HuH-7 (cell line): Measurements from ENCODE around the gene IL4I1.

Source experiments
- DNase-seq: peaks from one replicate; pipeline ENCODE4 v3.0.0; 2011; ENCODE audit warnings: low spot score

Gene IL4I1

GRCh38 chr19:49895566-49896297, 955 bp downstream of the IL4I1 start:
- no peak for DNase-seq

DNA sequence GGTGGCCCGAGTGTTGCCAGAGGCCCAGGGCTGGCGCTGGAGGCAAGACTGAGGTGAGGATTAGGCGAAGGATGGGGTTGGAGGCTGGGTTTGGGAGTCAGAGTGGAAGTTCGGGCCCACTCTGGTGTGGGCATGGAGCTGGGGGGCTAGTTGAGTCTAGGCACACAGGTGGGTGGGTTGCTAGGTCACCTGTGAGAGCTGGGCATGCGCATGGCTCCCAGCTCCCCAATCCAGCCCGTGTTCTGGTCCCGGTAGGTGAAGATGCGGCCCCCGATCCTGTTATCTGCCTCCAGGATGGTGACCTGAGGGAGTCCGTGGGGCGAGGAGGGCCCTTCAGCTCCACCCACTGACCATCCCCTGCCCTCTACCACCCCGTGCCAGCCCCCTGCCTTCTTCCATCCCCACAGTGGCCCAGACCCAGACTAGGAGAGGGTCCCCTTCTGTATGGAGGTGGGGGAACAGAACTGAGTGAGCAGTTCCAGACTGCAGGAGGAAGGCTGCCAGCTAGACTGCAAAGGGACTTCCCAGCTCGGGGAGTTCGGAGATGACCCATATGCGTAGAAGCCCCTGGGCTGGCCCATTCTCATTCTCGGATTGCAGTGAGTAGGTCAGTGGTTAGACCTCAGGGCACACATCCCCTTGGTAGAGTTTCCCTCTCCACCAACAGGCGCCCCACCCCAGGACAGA, 1.7 kb downstream of the IL4I1 start:
- no peak for DNase-seq

- no peak for DNase-seq
Measured at GRCh38 chr19:49894011-49894664, 2.5 kb downstream of the IL4I1 start.

DNA sequence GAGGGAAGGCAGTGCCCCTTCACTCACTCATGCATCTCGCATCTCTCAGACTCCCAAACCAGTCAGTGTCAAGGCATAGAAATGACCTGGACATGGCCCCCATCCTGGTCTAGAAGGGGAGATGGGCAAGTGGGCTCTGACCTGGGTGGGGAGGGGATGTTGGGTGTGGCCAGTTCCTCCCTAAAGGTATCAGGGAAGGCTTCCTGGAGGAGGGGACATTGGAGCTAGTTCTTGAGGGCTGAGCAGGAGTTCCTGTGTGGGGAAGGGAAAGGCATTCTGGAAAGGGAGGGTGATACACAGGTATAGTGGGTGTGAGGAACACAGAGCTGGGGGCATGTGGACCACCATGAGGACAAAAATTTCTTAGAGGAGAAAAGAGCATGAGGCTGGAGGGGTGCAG, 4.0 kb downstream of the IL4I1 start:
- DNase-seq: no peak

- no peak for DNase-seq
Measured at GRCh38 chr19:49891393-49891792, 5.3 kb downstream of the IL4I1 start.

DNA sequence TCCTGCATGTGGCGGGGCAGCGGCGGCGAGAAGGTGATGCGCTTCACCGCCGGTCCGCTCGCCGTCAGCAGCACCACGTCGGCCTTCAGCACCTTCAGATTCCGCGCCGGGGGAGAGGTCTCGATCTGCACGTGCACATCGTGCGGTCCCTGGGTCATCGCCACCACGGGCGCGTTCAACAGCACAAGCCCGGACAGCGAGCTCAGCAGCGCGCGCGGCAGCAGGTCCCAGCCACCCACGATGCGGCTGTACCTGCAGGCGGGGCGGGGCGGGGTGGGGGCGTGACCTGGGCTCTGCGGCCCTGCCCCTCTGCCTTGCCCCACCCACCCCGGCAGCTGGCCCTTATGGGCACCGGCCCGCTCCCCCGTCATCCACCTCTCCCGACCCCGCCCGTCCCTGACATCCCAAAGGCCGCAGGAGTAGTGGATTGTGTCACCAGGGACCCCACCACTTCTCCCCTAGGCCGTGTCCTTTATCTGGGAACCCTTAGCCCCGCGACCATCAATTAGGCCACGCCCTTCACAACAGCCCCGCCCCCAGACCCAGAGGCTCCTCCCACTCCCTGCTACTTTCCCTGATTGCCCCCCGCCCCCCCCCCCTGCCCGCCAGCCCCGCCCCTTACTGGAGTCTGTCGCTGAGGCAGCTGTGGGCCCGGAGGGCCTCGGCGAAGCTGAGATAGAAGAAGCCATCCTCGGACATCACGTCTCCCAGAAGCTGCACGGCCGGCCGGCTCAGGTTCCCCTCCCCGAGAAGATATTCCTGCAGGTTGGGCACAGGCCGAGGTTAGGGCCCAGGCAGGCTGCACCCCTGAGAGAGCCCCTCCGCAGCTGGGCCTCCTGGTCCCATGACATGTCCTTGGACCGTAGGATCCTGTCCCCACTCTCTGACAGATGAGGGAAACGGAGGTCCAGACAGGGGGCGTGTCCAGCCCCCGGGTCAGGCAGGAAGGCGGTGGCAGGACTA, 6.1 kb downstream of the IL4I1 start:
- no peak for DNase-seq

DNA sequence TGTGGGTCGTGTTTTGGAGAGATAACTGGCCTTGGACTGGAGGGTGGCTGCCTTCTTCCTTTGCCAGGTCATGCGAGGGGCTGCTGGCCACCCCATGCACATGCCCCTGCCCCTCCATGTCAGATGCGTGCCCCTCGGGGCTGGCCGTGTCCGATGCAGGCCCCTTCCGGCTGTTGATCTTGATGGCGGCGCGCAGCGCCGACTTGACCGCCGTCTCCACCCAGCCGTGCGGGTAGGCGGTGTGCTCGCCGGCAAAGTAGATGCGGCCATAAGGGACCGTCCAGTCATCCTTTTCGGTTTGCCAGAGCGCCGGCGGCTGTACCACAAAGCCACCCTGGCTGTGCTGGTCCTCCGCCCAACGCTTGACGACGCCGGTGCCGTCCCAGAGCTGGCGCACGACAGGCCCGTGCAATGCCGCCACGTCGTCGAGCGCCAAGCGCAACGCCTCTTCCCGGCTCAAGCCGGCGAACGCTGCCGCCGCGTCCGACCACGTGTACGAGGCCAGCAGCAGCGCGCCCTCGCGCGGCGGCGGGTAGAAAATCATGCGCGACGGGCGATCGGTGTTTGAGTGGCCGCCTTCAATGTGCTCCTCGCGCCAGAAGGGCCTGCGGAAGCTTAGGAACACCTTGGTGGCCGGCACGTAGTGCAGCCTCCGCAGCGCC, 6.9 kb downstream of the IL4I1 start:
- no peak for DNase-seq

- no peak for DNase-seq
Measured at GRCh38 chr19:49889038-49889686, 7.5 kb downstream of the IL4I1 start.

GRCh38 chr19:49888510-49888824, 8.2 kb downstream of the IL4I1 start:
- no peak for DNase-seq

GRCh38 chr19:49887665-49888509, 8.8 kb downstream of the IL4I1 start:
- no peak for DNase-seq

DNA sequence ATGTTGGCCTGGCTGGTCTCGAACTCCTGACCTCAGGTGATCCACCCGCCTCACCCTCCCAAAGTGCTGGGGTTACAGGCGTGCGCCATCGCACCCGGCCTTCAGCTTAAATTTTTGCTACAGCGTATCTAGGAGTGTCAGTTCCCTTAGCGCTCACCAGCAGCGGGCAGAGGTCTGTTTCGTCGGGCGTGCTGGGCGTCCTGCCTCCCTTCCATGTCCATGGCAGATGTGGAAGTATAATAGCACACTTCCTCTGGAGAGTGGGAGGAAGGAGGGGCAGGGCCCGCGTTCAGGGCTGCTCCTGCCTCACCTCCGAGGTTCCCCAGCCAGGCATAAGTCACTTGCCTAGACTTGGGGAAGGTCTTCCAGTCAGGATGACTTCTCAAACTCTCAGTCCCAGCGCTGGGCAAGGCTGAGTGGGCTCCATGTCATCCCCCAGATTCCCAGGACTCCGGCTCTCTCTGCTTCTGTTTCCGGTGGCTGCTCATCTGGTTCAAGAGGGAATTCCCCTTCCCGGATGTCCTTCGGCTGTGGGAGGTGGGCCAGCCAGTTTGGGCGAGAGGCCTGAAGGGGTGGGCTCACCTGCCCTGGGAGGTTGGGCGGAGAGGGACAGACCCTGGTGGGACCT, 9.5 kb downstream of the IL4I1 start:
- no peak for DNase-seq

DNA sequence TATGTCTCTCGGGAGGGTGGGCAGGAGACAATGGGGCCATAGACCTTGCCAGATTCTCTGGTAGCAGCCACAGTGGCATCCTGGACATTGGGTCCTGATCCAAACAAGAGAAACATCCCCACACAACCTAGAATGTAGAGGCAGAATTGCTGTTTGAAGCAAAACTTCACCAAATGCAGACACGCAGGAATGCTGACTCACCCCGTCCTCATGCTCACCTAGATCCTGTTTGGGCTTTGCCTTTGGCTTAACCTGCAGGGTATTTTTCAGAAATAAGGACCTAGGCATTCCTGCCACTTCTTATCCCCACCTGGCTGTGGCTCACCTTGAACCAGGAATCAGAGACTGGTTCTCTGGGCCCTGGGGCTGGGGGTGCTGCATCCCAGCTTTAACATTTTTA, 11.9 kb downstream of the IL4I1 start:
- no peak for DNase-seq

DNA sequence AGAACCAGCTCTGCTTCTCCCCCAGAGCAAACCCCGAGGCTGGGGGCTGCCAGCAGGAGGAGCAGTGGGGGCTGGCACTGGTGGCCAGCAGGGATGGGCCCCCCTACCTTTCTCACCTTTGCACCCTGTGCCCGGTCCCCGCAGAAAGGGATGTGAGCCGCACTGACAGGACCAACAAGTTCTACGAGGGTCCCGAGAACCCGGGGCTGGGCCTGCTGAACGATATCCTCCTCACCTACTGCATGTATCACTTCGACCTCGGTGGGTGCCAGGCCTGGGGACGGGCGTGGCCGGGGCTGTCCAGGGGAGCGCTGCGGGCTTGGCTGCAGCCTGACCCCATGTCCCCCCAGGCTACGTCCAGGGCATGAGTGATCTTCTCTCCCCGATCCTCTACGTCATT, 12.6 kb downstream of the IL4I1 start:
- DNase-seq: no peak

DNA sequence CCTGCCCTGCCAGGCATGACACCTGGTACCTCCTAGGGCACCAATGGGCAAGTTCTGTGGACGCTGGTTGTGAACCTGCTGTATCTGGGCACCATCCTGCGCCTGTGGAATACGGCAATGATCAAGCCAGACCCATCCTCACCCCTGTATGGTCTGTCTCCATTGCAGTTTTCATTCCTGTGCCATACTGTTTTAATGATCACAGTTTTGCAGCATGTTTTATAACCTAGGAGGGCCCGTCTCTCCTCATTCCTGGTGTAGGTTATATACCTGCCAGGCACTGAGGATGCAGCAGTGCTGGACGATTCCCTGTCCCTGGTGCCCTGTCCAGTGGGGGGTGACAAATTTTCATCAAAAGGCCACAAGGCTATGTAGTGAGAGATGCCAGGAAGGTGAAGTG, 13.6 kb downstream of the IL4I1 start:
- DNase-seq: no peak

- no peak for DNase-seq
Measured at GRCh38 chr19:49882643-49883042, 14.0 kb downstream of the IL4I1 start.

- DNase-seq: no peak
Measured at GRCh38 chr19:49881672-49882394, 14.9 kb downstream of the IL4I1 start.

DNA sequence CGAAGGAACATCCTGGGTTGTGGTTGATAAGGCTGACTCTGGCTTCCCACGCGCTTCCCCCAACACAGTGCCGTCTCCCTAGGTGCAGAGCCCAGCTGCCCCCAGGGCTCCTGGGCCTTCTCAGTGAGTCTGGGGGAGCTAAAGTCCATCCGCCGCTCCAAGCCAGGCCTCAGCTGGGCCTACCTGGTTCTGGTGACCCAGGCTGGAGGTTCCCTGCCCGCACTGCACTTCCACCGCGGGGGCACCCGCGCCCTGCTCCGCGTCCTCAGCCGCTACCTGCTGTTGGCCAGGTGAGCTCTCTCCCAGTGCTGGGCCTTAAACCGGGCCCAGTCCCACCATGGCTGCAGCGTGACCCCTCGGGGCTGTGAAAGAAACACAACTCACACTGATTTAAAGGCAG, 15.5 kb downstream of the IL4I1 start:
- no peak for DNase-seq

DNA sequence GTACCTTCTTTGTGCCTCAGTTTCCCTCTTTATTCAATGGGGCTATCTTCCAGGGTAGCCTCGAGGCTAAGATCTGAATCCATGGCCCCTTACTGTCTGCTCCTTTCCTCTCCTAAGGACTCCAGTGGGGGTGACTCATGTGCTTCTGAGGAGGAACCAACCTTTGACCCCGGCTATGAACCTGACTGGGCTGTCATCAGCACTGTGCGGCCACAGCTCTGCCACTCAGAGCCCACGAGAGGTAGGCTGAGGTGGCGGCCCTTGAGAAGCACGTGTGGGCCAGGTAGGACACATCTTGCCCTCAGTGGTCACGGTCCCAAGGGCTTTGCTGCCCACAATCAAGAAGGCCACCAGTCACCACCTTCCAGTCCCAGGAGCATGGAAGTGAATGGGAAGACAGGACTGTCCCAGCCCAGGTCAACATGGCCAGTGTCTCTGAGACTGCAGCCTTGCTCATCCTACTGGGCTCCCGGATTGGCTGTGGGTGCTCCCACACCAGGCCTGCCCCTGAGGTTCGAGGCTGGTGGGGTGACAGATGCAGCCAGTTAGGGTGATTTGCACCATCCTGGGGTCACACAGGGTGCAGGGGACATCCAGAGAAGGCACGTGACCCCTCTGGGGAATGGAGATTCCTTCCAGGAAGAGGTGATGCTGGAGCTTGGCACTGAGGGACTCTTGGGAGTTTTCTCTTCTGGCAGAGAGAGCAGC, 16.4 kb downstream of the IL4I1 start:
- DNase-seq: no peak
